CD4-positive, alpha-beta T cell treated with Interleukin-15 for 4 hours (primary cell): ENCODE data around the gene PTBP1.
"Not testable (repeated sequence)": the region's sequence is repeated elsewhere in the genome, so short reads cannot be mapped to it uniquely, and the experiment has no call there.

Experiments used
- DNase-seq: peaks from one replicate; pipeline ENCODE4 v3.0.0-alpha.2; 2020; ENCODE audit warnings: low spot score

Gene PTBP1

GRCh38 chr19:810077-810855 is 13.0 kb downstream of the PTBP1 start:
- no peak for DNase-seq

DNA sequence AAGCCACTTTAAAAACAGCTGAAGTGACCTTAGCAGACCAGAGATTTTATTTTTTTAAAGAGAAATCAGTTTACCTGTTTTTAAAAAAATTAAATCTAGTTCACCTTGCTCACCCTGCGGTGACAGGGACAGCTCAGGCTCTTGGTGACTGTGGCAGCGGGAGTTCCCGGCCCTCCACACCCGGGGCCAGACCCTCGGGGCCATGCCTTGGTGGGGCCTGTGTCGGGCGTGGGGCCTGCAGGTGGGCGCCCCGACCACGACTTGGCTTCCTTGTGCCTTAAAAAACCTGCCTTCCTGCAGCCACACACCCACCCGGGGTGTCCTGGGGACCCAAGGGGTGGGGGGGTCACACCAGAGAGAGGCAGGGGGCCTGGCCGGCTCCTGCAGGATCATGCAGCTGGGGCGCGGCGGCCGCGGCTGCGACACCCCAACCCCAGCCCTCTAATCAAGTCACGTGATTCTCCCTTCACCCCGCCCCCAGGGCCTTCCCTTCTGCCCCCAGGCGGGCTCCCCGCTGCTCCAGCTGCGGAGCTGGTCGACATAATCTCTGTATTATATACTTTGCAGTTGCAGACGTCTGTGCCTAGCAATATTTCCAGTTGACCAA is 13.7 kb downstream of the PTBP1 start:
- DNase-seq, result no peak

GRCh38 chr19:811506-812048 is 14.3 kb downstream of the PTBP1 start:
- DNase-seq, result no peak

DNA sequence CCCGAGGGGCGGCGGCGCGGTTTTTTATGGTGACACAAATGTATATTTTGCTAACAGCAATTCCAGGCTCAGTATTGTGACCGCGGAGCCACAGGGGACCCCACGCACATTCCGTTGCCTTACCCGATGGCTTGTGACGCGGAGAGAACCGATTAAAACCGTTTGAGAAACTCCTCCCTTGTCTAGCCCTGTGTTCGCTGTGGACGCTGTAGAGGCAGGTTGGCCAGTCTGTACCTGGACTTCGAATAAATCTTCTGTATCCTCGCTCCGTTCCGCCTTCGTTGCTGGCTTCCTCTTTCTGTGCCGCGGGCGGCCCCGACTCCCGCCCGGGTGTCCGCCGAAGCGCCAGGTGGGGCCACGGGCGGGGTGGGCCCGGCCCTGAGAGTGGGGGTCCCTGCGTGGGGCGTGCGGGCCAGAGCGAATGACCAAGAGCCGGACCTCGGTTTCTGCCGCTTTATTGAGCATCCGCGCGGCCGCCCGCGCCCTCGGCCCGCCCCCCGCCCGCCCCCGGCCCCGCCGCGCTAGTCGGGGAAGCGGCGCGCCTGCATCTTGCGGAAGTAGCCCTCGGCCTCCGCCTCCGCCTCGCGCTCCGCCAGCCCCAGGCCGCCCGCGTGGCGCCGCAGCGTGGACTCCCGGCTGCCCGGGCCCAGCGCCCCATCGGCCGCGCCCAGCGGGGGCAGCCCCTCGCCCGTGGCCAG is 14.9 kb downstream of the PTBP1 start:
- DNase-seq, result no peak

DNA sequence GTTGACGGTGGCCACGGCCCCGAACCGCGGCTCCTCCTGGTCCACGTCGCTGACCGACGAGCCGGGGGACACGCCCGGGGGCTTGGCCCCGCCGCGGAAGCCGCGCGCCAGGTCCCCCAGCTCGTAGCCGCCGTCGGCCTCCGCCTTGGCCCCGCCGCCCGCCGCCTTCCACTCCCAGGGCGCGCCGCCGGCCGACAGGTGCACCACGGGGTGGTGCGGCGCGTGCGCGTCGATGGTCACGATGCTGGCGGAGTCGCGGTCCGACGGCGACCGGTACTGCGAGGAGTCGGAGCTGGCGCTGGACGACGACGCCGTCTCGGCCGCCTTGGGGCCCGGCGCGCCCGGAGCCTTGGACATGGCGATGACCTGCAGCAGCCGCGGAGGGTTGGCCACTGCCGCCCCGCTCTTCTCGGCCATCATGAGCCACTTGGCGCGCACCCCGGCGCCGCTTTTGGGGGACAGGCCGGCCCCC is 15.5 kb downstream of the PTBP1 start:
- DNase-seq, result no peak

DNA sequence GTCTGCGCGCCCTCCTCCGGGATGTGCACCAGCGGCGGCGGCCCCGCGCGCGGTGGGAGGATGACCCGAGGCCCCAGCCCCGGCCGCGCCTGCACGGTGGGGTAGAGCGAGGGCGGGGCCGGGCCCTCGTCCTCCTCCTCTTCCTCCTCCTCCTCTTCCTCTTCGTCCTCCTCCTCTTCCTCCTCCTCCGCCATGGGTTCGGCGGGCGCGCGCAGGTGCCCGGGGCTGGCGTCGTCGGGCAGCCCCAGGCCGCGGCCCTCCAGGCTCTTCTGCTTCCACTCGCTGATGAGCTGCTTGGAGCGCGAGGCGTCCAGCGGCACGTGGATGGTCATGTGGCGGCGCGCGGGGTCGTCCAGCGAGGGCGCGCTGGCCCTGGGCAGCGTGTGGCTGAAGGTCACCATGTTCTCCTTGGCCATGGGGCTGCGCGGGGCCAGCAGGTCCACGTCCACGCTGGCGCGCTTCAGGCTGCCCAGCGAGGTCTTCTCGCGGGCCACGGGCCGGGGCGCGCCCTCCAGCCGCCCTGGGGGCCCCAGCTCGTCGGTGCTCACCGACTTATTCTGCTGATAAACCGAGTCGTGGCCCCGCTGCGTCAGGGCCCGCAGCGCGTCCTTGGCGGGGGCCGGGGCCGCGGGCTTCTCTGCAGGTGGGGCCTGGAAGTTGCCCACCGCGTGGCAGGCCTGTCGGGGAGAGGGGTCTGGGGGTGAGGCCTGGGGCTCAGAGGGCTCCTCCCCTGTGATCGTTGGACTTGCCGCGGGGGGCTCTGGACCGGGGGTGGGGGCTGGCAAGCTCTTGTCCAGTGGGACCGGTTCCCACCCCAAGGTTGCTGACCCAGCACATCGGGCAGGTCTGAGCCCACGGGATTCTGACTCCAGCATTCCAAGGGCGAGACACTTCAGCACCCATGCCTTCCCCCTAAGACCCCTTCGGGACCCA is 16.2 kb downstream of the PTBP1 start:
- DNase-seq, result no peak

GRCh38 chr19:814152-815078 is 17.2 kb downstream of the PTBP1 start:
- no peak for DNase-seq

GRCh38 chr19:815079-815774 is 18.0 kb downstream of the PTBP1 start:
- no peak for DNase-seq

- no peak for DNase-seq
Measured at GRCh38 chr19:815775-816499, 18.7 kb downstream of the PTBP1 start.

GRCh38 chr19:816500-816857 is 19.2 kb downstream of the PTBP1 start:
- DNase-seq, result no peak

GRCh38 chr19:820212-820611 is 23.0 kb downstream of the PTBP1 start:
- DNase-seq, result not testable (repeated sequence)

GRCh38 chr19:821231-821824 is 24.1 kb downstream of the PTBP1 start:
- DNase-seq, result no peak

GRCh38 chr19:821825-822503 is 24.7 kb downstream of the PTBP1 start, which contains the start of gene PLPPR3:
TSS of gene PLPPR3 (minus strand) at chr19:821955. CDS start at chr19:821559, 396 bp downstream.
- DNase-seq, result no peak

- DNase-seq, result no peak
Measured at GRCh38 chr19:823565-824121, 26.4 kb downstream of the PTBP1 start.

DNA sequence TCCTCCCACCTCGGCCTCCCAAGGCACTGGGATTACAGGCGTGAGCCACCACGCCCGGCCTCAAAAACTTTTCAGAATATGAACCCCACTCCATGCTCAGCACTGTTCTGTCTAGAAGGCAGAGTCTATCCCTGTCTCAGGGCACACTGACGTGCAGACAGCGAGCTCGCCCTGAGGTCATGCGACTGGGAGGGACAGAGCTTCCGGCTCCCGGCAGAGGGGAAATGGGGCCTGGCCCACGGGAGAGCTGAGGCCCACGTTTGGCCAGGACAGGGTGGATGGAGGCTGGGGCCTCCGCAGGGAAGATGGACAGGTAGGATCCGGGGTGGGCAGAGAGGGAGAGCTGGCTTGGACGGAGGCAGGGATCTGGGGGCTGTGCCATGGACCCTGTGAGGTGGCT is 27.6 kb downstream of the PTBP1 start:
- no peak for DNase-seq

DNA sequence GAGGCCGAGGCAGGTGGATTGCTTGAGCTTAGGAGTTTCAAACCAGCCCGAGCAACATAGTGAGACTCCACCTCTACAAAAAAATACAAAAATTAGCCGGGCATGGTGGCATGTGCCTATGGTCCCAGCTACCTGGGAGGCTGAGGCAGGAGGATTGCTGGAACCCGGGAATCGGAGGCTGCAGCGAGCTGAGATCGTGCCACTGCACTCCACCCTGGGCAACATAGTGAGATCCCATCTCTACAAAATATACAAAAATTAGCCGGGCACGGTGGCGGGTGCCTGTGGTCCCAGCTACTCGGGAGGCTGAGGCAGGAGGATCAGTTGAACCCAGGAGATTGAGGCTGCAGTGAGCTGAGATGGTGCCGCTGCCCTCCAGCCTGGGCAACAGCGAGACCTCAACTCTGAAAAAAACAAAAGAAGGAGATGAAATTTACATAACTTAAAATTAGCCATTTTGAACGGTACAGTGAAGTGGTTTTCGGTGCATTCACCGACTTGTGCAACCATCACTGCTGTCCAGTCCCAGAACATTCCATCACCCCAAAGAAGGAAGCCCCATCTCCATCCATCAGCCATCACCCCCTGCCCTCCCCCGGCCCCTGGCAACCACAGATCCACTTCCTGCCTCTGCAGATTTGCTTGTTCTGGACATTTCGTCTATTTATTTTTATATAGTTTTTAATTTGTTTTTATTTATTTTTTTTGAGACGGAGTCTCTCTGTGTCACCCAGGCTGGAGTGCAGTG is 28.8 kb downstream of the PTBP1 start:
- no peak for DNase-seq

DNA sequence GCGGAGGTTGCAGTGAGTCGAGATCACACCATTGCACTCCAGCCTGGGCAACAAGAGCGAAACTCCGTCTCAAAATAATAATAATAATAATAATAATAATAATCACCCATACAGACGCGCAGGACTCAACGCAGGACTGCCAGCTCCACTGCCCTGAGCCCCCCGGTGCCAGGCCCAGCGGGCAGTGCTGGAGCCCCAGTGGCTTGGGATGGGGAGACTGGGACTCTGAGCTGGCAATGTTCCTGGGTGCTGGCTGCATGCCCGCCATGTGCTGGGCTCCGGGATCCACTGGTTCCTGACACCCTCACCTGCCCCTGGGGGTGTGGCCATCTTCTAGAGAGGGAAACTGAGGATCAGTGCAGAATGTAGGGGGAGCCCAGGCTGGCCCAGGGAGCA is 30.1 kb downstream of the PTBP1 start:
- no peak for DNase-seq
